Type B pancreatic cell (in vitro differentiated cells): ENCODE measurements around the gene BAZ2B. TPM values are rescaled to one million over a fixed set of nuclear protein-coding genes. Genes with fewer than 3 reads are reported as not detected.
A peak's percentile ranks its signal among the peaks of the same experiment; 100 is the strongest.

Experiments used
- DNase-seq: peaks from one replicate; pipeline ENCODE4 v3.0.0; 2021; ENCODE audit warnings: mixed read lengths; ENCODE audit not compliant: unreplicated experiment; ENCODE audit errors: extremely low spot score
- H3K27ac Mint-ChIP-seq: 2 replicates; pipeline ENCODE4 v1.8.0; 2021; ENCODE audit warnings: mild to moderate bottlenecking, mixed read lengths
- H3K27me3 Mint-ChIP-seq: 2 replicates; pipeline ENCODE4 v1.8.0; 2021; ENCODE audit warnings: mixed read lengths
- H3K36me3 Mint-ChIP-seq: 2 replicates; pipeline ENCODE4 v1.8.0; 2021; ENCODE audit warnings: mixed read lengths
- H3K4me1 Mint-ChIP-seq: one replicate; pipeline ENCODE4 v1.8.0; 2021; ENCODE audit warnings: mixed read lengths; ENCODE audit not compliant: unreplicated experiment
- H3K4me3 Mint-ChIP-seq: 2 replicates; pipeline ENCODE4 v1.8.0; 2021; ENCODE audit warnings: mild to moderate bottlenecking, mixed read lengths
- H3K9me3 Mint-ChIP-seq: 2 replicates; pipeline ENCODE4 v1.8.0; 2021; ENCODE audit warnings: mixed read lengths
- CTCF ChIP-seq: fragments of 200-600 bp; sonication (generic); conservative IDR thresholded peaks from 2 replicates; pipeline ENCODE4 v1.5.0; 2021; ENCODE audit warnings: antibody characterized with exemption, mild to moderate bottlenecking
- total RNA-seq: library from RNA; stranded (reverse); gene quantifications from 2 replicates; pipeline ENCODE4 v1.2.1, GENCODE V29; 2021; ENCODE audit warnings: low replicate concordance

Gene BAZ2B
- total RNA-seq, 1 donor from 2014 or later = 80.4 TPM

- H3K9me3 Mint-ChIP-seq = no peaks in the 10 kb centered on the region
- peaks cover 20% of the 10 kb centered on the region for H3K36me3 Mint-ChIP-seq
- no peak overlapping the region for H3K27ac Mint-ChIP-seq
- no peak for TF ChIP-seq CTCF
- H3K4me1 Mint-ChIP-seq = no peaks in the 10 kb centered on the region
- no peak for DNase-seq
- H3K27me3 Mint-ChIP-seq = no peaks in the 10 kb centered on the region
- H3K4me3 Mint-ChIP-seq = no peak overlapping the region
Observed at GRCh38 chr2:159526433-159526832, 89.9 kb downstream of the BAZ2B start.

GRCh38 chr2:159525012-159525411 is 91.3 kb downstream of the BAZ2B start:
- Mint-ChIP-seq H3K27me3 (no peaks in the 10 kb centered on the region), H3K9me3 (peaks cover 1% of the 10 kb centered on the region), H3K4me3 (no peak overlapping the region), H3K4me1 (no peaks in the 10 kb centered on the region), H3K36me3 (peaks cover 20% of the 10 kb centered on the region), H3K27ac (no peak overlapping the region)
- DNase-seq = no peak
- TF ChIP-seq CTCF = no peak

- DNase-seq = no peak
- Mint-ChIP-seq H3K27me3 (no peaks in the 10 kb centered on the region), H3K27ac (no peak overlapping the region), H3K4me3 (no peak overlapping the region), H3K4me1 (peaks cover 11% of the 10 kb centered on the region), H3K9me3 (peaks cover 6% of the 10 kb centered on the region), H3K36me3 (no peaks in the 10 kb centered on the region)
- TF ChIP-seq CTCF = no peak
Observed at GRCh38 chr2:159521272-159521671, 95.1 kb downstream of the BAZ2B start.

GRCh38 chr2:159518321-159519005 is 97.9 kb downstream of the BAZ2B start:
- Mint-ChIP-seq H3K4me3 (peak overlapping the region; percentile 1), H3K27ac (peak overlapping the region; percentile 48), H3K36me3 (no peaks in the 10 kb centered on the region), H3K9me3 (peaks cover 6% of the 10 kb centered on the region), H3K27me3 (no peaks in the 10 kb centered on the region), H3K4me1 (peaks cover 27% of the 10 kb centered on the region)
- no peak for TF ChIP-seq CTCF
- DNase-seq = no peak

- Mint-ChIP-seq H3K9me3 (peaks cover 6% of the 10 kb centered on the region), H3K27me3 (no peaks in the 10 kb centered on the region), H3K4me3 (peak overlapping the region; percentile 85), H3K4me1 (peaks cover 29% of the 10 kb centered on the region), H3K27ac (peak overlapping the region; percentile 91), H3K36me3 (no peaks in the 10 kb centered on the region)
- DNase-seq = no peak
- TF ChIP-seq CTCF = no peak
Observed at GRCh38 chr2:159516241-159516758, 100.0 kb downstream of the BAZ2B start.
